T-helper 2 cell (primary cell): Measurements from ENCODE around the gene ICAM2.

ENCODE experiments used
- DNase-seq, 5 experiments: peaks; one replicate each; pipeline versions ENCODE4 v3.0.0 to v3.0.0-alpha.2; 2012 to 2022

Gene ICAM2

DNA sequence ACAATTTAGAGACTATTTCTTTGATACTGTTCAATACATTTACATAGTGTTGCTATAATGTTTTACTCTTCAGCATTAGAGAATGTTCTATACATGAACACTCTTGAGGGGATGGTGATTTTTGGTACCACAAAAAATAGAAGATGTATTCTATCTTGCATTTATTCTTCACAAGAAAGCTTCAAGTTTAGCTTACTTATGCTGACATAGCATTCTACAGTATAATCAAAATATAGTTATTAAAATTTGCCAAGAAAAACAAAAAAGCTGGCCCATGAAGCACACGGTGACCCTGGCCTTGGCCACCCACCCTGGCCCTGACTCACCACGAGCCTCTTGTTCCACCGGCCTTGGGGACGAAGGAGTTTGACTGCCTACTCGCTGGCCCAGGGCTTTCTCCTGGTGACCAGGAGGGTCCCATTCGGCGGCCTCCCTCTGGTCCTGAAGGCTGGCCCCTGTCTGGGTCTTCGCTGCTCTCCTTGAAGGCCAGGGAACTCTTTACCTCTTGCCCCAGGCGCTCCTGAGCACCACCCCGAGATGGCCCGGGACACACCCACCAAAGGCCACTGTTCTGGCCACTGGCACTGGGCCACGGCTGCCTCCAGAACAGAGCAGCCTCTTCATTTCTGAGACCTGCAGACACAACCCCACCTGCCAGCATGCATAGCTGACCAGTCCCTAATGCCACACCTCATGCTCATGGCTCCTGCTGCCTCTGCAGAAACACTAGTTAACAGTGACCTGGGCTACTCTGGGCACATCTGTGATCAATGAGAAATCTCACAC lies 22.5 kb upstream of the ICAM2 start:
- no peak for DNase-seq

DNA sequence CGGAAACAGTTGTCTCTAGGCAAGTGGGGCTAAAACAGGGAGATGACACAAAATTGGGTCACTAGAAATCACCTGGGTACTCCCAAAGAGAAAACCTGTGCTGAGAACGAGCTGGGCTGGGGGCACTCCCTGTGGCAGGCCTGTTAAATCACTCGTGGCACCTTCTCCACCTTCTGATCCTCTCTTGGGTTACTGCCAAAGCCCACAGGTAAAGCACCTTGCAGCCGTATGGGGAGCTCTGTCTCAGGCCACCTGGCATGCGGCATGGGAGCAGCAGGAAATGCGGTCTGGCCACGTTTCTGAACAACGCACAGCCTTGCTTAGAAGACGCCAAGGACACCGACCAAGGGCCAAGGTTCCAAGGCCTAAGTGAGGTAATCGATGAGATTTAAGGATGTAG lies 21.5 kb upstream of the ICAM2 start:
- DNase-seq, result no peak

DNA sequence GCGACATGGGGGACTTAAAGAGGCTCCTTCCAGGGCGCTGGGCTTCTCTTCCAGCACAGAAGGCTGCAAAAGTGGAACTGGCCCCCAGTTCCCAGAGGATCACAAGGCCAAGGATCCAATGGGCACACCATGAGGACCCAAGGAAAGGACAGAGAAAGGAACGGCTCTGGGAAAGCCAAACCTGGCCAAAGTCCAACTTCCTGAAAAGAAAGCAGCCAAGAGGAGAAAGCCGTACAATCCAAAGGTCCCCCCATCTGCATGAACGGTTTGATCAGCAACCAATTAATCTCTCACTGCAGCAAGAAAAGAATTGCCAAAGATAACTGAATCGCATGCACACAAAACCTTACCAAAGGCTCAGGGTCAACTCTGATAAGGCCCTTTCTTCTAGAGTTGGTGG lies 19.8 kb upstream of the ICAM2 start:
- no peak for DNase-seq

GRCh38 chr17:64039106-64039400 lies 18.6 kb upstream of the ICAM2 start:
- no peak for DNase-seq

DNA sequence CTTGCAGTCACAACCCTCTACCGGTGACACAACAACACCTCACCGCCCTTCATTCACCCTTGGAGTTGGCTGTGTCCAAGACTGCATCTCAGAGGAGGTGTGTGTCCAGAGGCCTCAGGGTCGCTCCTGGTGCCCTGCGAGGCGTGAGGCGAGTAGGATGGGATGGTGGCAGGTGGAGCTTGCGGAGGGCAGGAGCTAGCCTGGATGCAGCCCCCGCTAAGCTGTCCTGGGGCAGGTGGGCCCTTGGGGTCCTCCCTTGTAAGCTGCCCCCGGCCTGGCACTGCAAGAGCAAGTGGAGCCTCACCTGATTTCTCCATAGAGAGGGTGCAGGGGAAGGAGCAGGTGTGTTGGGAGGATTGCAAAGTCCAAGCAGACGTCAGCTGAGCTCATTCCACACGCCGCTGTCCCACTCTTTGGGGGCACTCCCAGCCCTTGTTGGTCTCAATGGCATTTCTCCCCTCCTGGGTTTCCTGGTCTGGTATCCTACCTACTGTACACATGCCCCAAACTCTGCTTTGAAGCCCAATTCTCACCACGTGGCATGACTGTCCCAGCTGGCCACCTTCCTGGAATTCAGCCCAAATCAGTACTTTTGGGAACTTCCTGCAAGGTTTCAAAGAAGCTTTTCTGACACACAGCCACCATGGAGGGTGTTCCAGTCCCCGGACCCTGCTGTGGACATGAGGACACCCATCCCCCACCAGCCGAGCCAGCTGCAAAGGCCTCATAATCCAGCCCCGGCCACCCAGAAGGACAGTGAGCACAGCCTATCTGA lies 18.1 kb upstream of the ICAM2 start:
- no peak for DNase-seq

DNA sequence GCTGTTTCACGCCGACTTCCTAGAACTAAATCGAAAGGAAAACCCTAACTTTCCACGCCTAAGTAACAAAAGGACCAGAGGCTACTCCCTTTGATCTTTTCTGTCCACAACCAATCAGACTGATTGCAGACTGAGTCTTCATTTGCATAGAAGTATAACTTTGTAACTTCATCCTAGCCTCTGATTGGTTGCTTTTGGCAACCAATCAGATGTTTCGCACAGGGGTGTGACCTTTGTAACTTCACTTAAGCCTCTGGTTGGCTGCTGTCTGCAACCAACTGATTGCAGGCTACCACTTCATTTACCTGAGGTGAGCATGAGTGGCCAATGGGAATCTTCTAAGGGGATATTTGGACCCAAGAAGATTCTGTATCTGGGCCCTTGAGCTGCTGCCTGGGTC lies 17.4 kb upstream of the ICAM2 start:
- DNase-seq, result no peak

DNA sequence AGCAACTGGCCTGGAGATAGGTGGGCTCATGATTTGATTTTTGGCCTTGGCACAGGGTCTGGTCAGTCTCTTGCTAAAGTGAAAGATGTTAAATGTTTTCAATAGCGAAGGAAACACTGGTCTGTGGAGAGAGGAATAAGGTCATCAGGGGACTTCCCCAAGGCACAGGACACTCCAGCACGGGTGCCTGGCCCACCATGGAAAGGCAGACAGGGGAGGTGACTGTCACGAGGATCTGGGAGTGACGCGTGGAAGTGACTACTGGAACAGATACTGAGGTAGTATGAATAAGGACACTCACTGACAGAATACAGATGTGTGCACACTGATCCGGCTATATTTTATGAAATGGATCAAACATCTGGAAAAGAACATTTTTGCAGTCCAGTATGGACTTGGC lies 16.7 kb upstream of the ICAM2 start:
- DNase-seq, result no peak

DNA sequence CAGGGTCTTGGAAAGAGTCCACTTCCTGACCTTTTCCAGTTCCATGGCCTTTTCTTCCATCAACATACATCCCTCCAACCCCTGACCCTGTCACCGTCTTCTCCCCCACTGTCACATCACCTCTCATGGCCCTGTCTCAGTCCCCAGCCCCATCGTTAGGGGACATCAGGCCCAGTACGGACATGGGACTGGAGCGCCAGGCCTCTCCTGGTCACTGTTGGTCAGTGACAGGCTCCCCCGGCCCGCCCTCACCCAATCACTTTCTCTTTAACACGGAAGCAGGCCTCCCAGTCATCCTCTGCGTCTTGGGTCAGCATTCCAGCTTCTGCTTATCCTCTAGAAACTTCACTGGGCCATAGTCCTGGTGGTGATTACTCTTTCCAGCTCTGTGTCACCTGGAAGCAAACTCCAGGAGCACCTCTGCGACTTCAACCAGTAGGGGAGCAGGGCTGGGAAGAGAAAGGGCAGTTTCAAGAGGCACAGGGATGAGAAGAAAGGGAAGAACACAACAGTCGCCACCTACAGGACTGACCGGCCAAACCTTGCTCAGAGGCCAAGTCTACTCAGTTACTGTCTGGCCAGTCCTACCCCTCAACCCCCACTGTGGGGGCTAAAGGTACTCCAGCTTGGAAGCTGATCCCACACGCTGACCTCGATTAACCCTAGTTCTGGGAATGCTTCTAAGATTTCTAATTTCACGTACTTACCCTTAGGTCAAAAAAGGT lies 15.9 kb upstream of the ICAM2 start:
- DNase-seq, result no peak

GRCh38 chr17:64032081-64032480 lies 11.6 kb upstream of the ICAM2 start:
- DNase-seq, result no peak

GRCh38 chr17:64028874-64029464 lies 8.5 kb upstream of the ICAM2 start:
- peak; percentile 39 to 82 (median 56) for DNase-seq

GRCh38 chr17:64025732-64026294 lies 5.4 kb upstream of the ICAM2 start:
- peak; percentile 78 to 97 (median 94) for DNase-seq

GRCh38 chr17:64024781-64025731 lies 4.6 kb upstream of the ICAM2 start:
- DNase-seq, result peak in 4 of 5 experiments; percentile 25 to 91 (median 56)

GRCh38 chr17:64024215-64024654 lies 3.8 kb upstream of the ICAM2 start:
- peak in 1 of 5 experiments; percentile 49 for DNase-seq

- no peak for DNase-seq
Observed at GRCh38 chr17:64022611-64023063, 2.2 kb upstream of the ICAM2 start.

GRCh38 chr17:64019551-64019961 lies 877 bp downstream of the ICAM2 start:
- DNase-seq, result peak in 2 of 5 experiments; percentile 17 to 70

GRCh38 chr17:64017381-64017980 lies 3.0 kb downstream of the ICAM2 start:
- no peak for DNase-seq

- no peak for DNase-seq
Observed at GRCh38 chr17:64016974-64017373, 3.5 kb downstream of the ICAM2 start.

DNA sequence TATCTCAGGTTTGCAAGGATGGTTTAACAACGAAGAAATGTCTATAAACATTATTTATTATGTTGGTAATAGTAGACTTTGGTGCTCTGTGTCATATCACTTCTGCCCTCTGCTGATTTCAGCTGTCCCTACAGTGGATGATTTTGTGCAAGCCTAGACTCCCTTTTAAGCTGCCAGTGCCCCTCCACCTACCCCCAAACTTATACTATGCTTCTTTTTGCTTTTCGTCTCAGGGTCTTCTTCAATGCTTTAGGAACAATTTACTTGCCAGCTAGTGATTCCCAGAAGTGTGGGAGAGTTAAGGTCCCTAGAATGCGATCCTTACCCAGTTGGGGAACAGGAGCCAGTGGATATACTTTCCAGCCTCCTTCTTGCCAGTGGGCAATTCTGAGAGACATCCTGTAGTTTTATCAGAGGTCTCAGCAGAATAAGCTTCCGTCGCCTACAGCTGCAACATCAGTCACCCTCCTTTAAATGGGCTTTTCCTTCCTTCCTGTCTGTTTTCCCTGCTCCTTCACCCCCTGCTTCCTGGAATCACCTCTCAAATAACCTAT lies 4.1 kb downstream of the ICAM2 start:
- peak in 1 of 5 experiments; percentile 58 for DNase-seq

DNA sequence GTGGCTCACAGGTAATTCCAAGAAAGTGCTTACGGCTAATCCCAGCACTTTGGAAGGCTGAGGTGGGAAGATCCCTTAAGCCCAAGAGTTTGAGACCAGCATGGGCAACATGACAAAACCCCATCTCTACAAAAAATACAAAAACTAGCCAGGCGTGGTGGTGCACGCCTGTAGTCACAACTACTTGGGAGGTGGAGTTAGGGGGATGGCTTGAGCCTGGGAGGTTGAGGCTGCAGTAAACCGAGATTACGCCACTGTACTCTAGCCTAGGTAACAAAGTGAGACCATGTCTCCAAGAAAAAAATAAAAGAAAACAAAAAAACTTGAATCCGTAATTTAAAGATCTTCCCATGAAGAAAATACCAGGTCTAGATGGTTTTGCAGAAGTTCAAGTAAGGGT lies 5.0 kb downstream of the ICAM2 start:
- no peak for DNase-seq

- no peak for DNase-seq
Observed at GRCh38 chr17:64009571-64010402, 10.6 kb downstream of the ICAM2 start.
